BE2C (cell line): ENCODE results near the gene STAB2.

ENCODE experiments used
- DNase-seq: peaks from one replicate; pipeline ENCODE4 v3.0.0-alpha.2; 2020
- H3K27me3 ChIP-seq: fragments of 250-450 bp; sonication (Bioruptor Pico); 2 replicates; pipeline ENCODE4 v1.5.1; 2020; ENCODE audit warnings: mild to moderate bottlenecking
- H3K36me3 ChIP-seq: fragments of 250-450 bp; sonication (Bioruptor Pico); 2 replicates; pipeline ENCODE4 v1.5.1; 2020; ENCODE audit warnings: mild to moderate bottlenecking
- H3K4me1 ChIP-seq: fragments of 250-450 bp; sonication (Bioruptor Pico); 2 replicates; pipeline ENCODE4 v1.5.1; 2020
- H3K4me3 ChIP-seq: 2 replicates; pipeline ENCODE4 v1.5.1; 2011; ENCODE audit warnings: low read depth, low read length
- H3K9me3 ChIP-seq: fragments of 250-450 bp; sonication (Bioruptor Pico); 2 replicates; pipeline ENCODE4 v1.5.1; 2020
- CTCF ChIP-seq: IDR thresholded peaks from 2 replicates; pipeline ENCODE4 v1.5.1; 2012; ENCODE audit warnings: mild to moderate bottlenecking, low read depth, low read length

STAB2 gene

GRCh38 chr12:103778781-103779180 lies 191.7 kb downstream of the STAB2 start:
- TF ChIP-seq CTCF: no peak
- Histone ChIP-seq H3K4me3 (no peak overlapping the region), H3K9me3 (no peaks in the 10 kb centered on the region), H3K27me3 (no peaks in the 10 kb centered on the region), H3K4me1 (no peaks in the 10 kb centered on the region), H3K36me3 (peaks cover 9% of the 10 kb centered on the region; the same call in 1 of the 2 replicates)
- DNase-seq: no peak

- Histone ChIP-seq H3K36me3 (peaks cover 12% of the 10 kb centered on the region), H3K27me3 (no peaks in the 10 kb centered on the region), H3K9me3 (no peaks in the 10 kb centered on the region), H3K4me3 (no peak overlapping the region), H3K4me1 (no peaks in the 10 kb centered on the region)
- DNase-seq: no peak
- TF ChIP-seq CTCF: no peak
These were observed 192.5 kb downstream of the STAB2 start for GRCh38 chr12:103779410-103780092.

GRCh38 chr12:103780093-103780440 lies 193.0 kb downstream of the STAB2 start:
- peaks cover 17% of the 10 kb centered on the region for H3K36me3 ChIP-seq
- no peak for TF ChIP-seq CTCF
- no peak overlapping the region for H3K4me3 ChIP-seq
- H3K9me3 ChIP-seq: no peaks in the 10 kb centered on the region
- H3K4me1 ChIP-seq: no peaks in the 10 kb centered on the region
- DNase-seq: no peak
- no peaks in the 10 kb centered on the region for H3K27me3 ChIP-seq

GRCh38 chr12:103780992-103781391 lies 193.9 kb downstream of the STAB2 start:
- Histone ChIP-seq H3K4me1 (no peaks in the 10 kb centered on the region), H3K27me3 (no peaks in the 10 kb centered on the region), H3K4me3 (no peak overlapping the region), H3K9me3 (no peaks in the 10 kb centered on the region), H3K36me3 (peaks cover 20% of the 10 kb centered on the region)
- DNase-seq: no peak
- TF ChIP-seq CTCF: no peak

- DNase-seq: no peak
- Histone ChIP-seq H3K27me3 (no peaks in the 10 kb centered on the region), H3K36me3 (peaks cover 20% of the 10 kb centered on the region), H3K9me3 (no peaks in the 10 kb centered on the region), H3K4me3 (no peak overlapping the region), H3K4me1 (no peaks in the 10 kb centered on the region)
- TF ChIP-seq CTCF: no peak
These were observed 195.3 kb downstream of the STAB2 start for GRCh38 chr12:103782399-103782798.

- Histone ChIP-seq H3K9me3 (no peaks in the 10 kb centered on the region), H3K36me3 (peaks cover 14% of the 10 kb centered on the region), H3K4me1 (no peaks in the 10 kb centered on the region), H3K27me3 (no peaks in the 10 kb centered on the region), H3K4me3 (no peak overlapping the region)
- no peak for DNase-seq
- TF ChIP-seq CTCF: no peak
These were observed 196.9 kb downstream of the STAB2 start for GRCh38 chr12:103783744-103784664.
